Pons (tissue), 1 donor: ENCODE measurements around the gene PCSK1.
"Not testable (repeated sequence)": the region's sequence is repeated elsewhere in the genome, so short reads cannot be mapped to it uniquely, and the experiment has no call there.

Source experiments
- DNase-seq: peaks from one replicate; pipeline ENCODE4 v3.0.0-alpha.2; 2016; ENCODE audit warnings: low spot score

PCSK1 gene

DNA sequence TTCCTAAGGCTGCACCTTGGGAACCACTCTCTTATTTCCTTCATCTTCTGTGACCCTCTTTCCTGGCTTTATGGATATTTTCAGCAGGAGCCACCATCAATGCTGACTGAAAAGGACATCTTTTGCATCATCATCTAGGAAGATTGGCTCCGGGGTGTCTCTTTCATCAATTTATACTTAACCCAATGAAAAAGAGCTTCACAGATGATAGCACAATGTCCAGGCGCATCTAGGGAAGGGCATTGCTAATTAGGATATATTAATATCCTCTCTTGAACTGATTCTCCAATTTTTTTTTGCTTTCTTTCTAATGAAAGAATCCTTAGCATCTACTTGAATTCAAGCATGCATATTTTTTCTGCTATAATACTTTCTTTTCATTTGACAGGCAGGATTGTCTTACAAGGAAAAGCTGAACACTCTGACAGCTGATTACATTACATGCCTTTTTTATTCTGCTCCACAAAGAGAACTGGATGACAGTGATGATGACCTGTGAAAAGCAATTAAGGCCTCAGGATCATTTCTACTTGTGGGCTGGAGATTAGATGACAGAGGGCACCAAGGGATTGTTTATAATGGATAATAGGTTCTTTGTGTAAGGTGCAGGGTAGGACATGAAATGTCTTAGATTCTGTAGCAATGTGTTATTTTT, 60.2 kb downstream of the PCSK1 start:
- DNase-seq: no peak

DNA sequence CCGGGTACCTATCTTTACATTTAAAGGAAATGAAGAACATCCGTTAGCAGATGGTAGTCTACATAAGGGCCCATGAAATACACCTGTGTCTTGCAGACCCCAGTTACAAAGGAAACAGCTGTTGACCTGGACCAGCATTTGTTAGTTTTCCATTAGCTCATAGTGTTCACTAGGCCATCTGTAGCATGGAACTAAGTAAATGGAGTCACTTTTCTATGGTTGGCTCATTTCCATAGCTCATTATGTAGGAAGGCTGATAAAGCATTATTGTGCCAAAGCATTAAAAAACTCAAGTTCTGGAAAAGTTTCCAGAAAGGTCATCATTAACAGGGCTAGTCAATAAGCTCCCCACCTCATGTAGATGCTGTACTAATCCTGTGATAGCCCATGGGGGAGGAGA, 62.1 kb downstream of the PCSK1 start:
- DNase-seq: no peak

GRCh38 chr5:96367337-96367736, 65.7 kb downstream of the PCSK1 start:
- not testable (repeated sequence) for DNase-seq

GRCh38 chr5:96354237-96354636, 78.8 kb downstream of the PCSK1 start:
- DNase-seq: no peak

GRCh38 chr5:96353220-96353619, 79.8 kb downstream of the PCSK1 start:
- no peak for DNase-seq

DNA sequence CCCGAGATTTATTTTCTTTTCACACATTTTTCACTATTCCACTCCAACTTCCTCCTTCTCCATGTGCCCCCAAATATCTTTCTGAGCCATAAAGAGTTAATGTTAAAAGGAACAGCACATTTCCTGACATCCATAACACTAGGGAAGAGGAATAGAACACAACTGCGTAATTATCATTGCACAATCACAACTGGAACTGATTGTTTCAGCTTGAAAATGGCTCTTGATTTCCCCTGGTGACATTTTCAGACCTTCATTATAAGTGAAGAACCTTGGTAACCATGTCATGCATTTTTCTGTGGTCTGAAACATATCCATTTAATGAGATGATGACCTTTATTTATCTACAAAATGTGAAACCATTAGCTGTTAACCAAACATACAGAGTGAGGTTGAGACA, 82.4 kb downstream of the PCSK1 start:
- no peak for DNase-seq

DNA sequence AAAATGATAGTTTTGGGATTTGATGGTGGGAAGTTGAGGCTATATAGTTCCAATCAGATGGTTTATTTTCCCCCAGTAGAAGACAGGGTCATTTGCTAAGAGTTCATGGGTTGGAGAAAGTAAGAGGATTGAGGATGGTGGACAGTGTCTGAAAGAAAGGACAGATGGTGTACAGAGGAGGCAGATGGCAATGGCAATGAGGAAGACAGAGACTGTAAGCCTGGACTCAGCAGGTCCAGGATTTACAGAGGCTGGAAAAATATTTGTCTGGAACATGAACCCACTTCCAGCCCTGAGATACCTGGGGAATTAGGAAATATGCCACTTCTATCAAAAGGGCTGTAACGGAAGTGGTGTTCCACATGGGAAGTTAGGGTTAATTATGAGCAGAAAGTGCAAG, 84.5 kb downstream of the PCSK1 start:
- no peak for DNase-seq

GRCh38 chr5:96347502-96348292, 85.4 kb downstream of the PCSK1 start:
- DNase-seq: no peak

DNA sequence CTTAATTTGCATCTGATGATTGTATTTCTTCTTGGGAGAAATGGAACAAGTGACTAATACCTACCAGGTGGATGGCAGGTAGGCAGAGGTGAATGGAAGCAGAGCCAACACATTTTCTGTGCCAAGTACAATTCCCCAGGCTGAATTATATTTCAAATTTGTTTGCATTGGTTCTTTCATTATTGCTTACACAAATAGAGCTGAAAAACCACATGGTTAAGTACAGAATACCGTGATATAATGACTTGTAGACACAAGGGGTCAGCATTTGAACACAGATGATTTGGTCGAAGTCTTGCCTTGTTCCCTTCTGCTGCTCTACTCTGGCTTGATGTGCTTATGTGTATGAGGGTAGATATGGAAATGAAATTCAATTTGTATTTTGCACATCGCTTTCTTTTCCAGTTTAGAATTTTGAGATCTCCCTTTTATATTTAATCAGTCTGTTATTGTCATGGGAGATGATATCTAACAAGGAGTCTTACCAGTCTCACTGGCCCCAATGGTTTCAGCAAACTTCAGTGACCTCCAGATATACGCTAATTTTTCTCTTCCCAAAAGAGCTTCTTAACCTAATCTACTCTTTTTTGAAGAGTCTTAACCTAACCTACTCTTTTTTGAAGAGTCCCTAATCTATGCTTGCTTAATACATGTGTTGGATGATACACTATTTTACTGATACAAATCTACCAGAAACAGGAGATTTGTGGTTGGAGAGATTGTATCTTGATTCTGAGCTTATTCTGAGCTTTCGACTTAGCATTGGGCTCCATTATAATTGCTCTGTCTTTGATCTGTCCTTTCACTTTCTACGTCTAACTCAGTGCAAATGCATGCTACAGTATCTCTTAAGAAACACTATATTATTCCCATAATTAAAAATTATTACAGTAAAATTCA, 88.1 kb downstream of the PCSK1 start:
- peak; percentile 83 for DNase-seq

- no peak for DNase-seq
Observed at GRCh38 chr5:96343094-96343493, 90.0 kb downstream of the PCSK1 start.

- no peak for DNase-seq
Observed at GRCh38 chr5:96342581-96342980, 90.5 kb downstream of the PCSK1 start.
